ENCODE data around the gene RUVBL2.
A peak's percentile ranks its signal among the peaks of the same experiment; 100 is the strongest.

The RUVBL2 gene

DNA sequence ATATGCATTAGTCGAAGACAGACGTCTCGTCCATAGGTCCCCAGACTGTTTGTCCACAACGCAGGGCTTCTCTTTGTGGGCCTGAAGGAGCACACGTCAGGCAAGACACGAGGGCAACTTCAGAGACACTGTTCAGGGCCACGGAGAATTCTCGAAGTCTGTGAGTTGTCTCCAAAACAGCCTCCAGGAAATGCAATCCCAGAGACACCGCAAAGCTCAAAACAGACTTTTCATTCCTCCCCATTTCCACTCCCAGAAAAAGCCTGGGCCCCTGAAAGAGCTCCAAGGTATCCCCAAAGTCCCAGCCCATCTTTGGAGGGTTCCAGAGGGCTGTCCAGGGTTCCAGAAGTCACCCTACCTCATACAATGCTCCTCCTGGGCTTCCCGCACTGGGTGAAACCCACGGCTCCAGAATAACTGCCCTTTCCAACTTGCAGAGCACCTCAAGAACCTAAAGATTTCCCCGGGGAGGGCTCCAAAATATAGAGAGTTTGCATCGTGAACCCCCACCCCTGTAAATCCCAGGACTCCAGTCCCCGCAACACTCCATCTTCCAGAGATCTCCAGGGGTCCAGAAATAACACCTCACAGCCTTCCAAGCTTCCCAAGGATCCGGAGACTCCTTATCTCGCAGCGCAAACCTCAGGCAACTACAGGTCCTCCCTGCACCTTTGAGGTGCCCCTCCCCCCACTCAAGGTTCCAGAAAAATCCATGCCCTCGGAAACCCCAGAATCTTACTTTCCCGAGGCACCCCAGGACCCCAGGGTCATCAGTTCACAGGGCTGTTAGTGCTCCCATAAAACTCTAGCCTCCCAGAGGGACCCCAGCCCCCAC, 29.3 kb upstream of the RUVBL2 start:
- TF ChIP-seq CTCF (IDR thresholded peaks at IDR 0.05; ENCODE audit: low read depth, low read length) = no peak
- DNase-seq (ENCODE audit: low read depth in 2 of 2) = peak; percentile 32 to 69
- peak overlapping the region; percentile 25 to 95 for H3K4me3 ChIP-seq (replicated peaks in 1 of 2; ENCODE audit: low read depth in 2 of 2, low read length in 2 of 2)

GRCh38 chr19:48965040-48965805, 28.5 kb upstream of the RUVBL2 start, which contains the start of gene FTL:
Gene FTL (plus strand): TSS chr19:48965309. CDS start chr19:48965508, 199 bp downstream.
- peak within 1 kb of the TSS; percentile 90 to 95 for H3K4me3 ChIP-seq (replicated peaks in 1 of 2; ENCODE audit: low read depth in 2 of 2, low read length in 2 of 2)
- TF ChIP-seq CTCF (IDR thresholded peaks at IDR 0.05; ENCODE audit: low read depth, low read length) = no peak
- DNase-seq (ENCODE audit: low read depth in 2 of 2) = peak; percentile 95 to 99

DNA sequence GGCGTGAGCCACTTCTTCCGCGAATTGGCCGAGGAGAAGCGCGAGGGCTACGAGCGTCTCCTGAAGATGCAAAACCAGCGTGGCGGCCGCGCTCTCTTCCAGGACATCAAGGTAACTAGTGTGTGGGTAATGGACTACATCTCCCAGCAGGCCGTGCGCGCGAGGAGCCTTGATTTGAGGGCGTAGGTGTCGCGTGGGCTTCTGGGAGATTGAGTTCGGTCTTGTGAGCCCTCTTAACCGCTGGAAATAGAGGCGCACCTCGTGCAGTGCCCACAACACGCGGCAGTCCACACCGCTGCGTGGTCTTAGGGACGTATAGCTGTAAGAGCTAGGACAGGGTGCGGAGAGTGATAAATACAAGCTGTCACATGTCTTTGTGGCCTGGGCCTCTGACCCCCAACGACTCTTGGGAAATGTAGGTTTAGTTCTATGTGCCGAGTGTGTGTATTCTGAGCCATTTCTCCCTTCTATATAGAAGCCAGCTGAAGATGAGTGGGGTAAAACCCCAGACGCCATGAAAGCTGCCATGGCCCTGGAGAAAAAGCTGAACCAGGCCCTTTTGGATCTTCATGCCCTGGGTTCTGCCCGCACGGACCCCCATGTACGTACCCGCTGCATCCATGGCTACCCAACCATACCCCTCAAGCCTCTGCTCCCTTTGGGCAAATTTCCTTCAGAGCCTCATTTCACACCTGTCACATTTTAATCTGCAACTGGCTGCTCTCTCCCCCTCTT, 27.7 kb upstream of the RUVBL2 start:
- H3K4me3 ChIP-seq (replicated peaks in 1 of 2; ENCODE audit: low read depth in 2 of 2, low read length in 2 of 2) = peak overlapping the region; percentile 90 to 95
- TF ChIP-seq CTCF (IDR thresholded peaks at IDR 0.05; ENCODE audit: low read depth, low read length) = no peak
- DNase-seq (ENCODE audit: low read depth in 2 of 2) = peak; percentile 77 to 86

GRCh38 chr19:48966541-48967345, 26.9 kb upstream of the RUVBL2 start:
- peak overlapping the region; percentile 90 to 95 for H3K4me3 ChIP-seq (replicated peaks in 1 of 2; ENCODE audit: low read depth in 2 of 2, low read length in 2 of 2)
- no peak for TF ChIP-seq CTCF (IDR thresholded peaks at IDR 0.05; ENCODE audit: low read depth, low read length)
- DNase-seq (ENCODE audit: low read depth in 2 of 2) = peak; percentile 30 to 43

GRCh38 chr19:48967346-48968178, 26.1 kb upstream of the RUVBL2 start:
- no peak for TF ChIP-seq CTCF (IDR thresholded peaks at IDR 0.05; ENCODE audit: low read depth, low read length)
- H3K4me3 ChIP-seq (replicated peaks in 1 of 2; ENCODE audit: low read depth in 2 of 2, low read length in 2 of 2) = peak overlapping the region; percentile 90 to 95
- peak; percentile 73 to 92 for DNase-seq (ENCODE audit: low read depth in 2 of 2)
